Hepatocyte (in vitro differentiated cells): ENCODE data around the gene TRIM10.

Source experiments
- CTCF ChIP-seq: fragments of 200-600 bp; sonication (generic); IDR thresholded peaks from 2 replicates; pipeline ENCODE4 v1.5.1; 2016; ENCODE audit warnings: antibody characterized with exemption, mild to moderate bottlenecking; ENCODE audit not compliant: poor library complexity
- EZH2 ChIP-seq: fragments of 200-600 bp; sonication (generic); IDR thresholded peaks from 2 replicates; pipeline ENCODE4 v1.6.1; 2016; ENCODE audit warnings: antibody characterized with exemption, mild to moderate bottlenecking, borderline replicate concordance
- EZH2phosphoT487 ChIP-seq: fragments of 200-600 bp; sonication (generic); IDR thresholded peaks from one replicate; pipeline ENCODE4 v1.6.1; 2018; ENCODE audit warnings: antibody characterized with exemption, mild to moderate bottlenecking, low read depth, moderate library complexity; ENCODE audit not compliant: unreplicated experiment, severe bottlenecking

DNA sequence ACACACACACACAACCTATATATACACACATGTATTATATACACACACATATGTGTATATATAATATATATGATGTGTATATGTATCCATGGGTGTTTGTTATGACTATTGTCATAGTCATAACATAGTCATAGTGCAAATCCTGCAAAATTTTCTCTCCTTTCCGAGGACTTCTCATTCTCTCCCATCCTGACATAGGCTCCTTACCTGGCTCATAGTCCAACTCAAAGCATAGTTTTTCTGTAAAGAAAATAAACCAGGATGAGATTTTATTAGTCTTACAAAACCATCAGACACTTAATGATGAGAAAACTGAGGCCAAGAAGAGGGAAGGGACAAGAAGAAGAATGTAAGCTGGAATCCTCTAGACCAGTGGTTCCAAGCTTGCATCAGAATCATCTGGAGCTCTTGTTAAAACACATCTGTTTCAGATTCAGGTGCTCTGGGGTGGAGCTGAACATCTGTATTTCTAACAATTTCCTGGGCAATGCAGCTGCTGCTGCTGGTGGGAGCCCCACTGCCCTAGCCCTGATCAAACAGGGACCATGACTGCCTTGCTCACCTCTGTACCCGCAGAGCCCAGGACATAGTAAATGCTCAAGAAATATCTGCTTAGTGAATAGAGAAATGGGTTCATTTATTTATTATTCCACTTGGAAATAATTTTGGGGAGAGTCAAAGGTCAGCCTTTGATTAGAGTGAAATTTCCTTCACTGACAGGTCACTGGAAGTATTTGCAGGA is 5.3 kb downstream of the TRIM10 start:
- TF ChIP-seq CTCF: no peak
- no peak for TF ChIP-seq EZH2phosphoT487
- no peak for TF ChIP-seq EZH2
